Esophagus mucosa (tissue), 1 donor: ENCODE results near the gene NBEAL1. TPM values are rescaled to one million over a fixed set of nuclear protein-coding genes. Genes with fewer than 3 reads are reported as not detected.
"Not testable (repeated sequence)": the region's sequence is repeated elsewhere in the genome, so short reads cannot be mapped to it uniquely, and the experiment has no call there.

Experiments
- ATAC-seq: fragments of 200-7000 bp; cut with Tn5 transposase; one replicate; pipeline ENCODE4 v1.9.1; 2020
- total RNA-seq: library from RNA; stranded (reverse); gene quantifications from one replicate; pipeline ENCODE4 v1.2.4, GENCODE V29; 2023
- donor health status: DM: yes; HTN: yes; CAD: no.

NBEAL1 gene
- total RNA-seq, 1 donor from 2014 or later = 16.4 TPM

GRCh38 chr2:203238292-203238703 is 223.6 kb downstream of the NBEAL1 start:
- ATAC-seq = no peak

GRCh38 chr2:203238704-203239526 is 224.2 kb downstream of the NBEAL1 start, which contains the start of gene CYP20A1:
Gene CYP20A1, plus strand, starts transcription at chr2:203239018. Its CDS starts 45 bp downstream, at chr2:203239063.
- ATAC-seq = peak; percentile 99

- no peak for ATAC-seq
Measured at GRCh38 chr2:203240491-203240890, 225.8 kb downstream of the NBEAL1 start.

GRCh38 chr2:203242518-203242917 is 227.8 kb downstream of the NBEAL1 start:
- ATAC-seq = no peak

- ATAC-seq = no peak
Measured at GRCh38 chr2:203246646-203247045, 232.0 kb downstream of the NBEAL1 start.

GRCh38 chr2:203252818-203253217 is 238.1 kb downstream of the NBEAL1 start:
- no peak for ATAC-seq

- ATAC-seq = not testable (repeated sequence)
Measured at GRCh38 chr2:203253422-203254095, 238.9 kb downstream of the NBEAL1 start.

- ATAC-seq = no peak
Measured at GRCh38 chr2:203261326-203262159, 246.9 kb downstream of the NBEAL1 start.

Other genes with a start within 250 kb of the NBEAL1 start
- gene ICA1L, start 143.1 kb upstream of the NBEAL1 start, total RNA-seq = 1.5 TPM
- 39.6 TPM for gene WDR12, start 103.2 kb upstream of the NBEAL1 start, total RNA-seq
- 6.6 TPM for gene CARF, start 102.6 kb upstream of the NBEAL1 start, total RNA-seq
- gene CYP20A1, start 224.1 kb downstream of the NBEAL1 start, total RNA-seq = 11.8 TPM